Mucosa of descending colon (tissue), 3 donors: Measurements from ENCODE around the gene UBR2. TPM values are rescaled to one million over a fixed set of nuclear protein-coding genes. Genes with fewer than 3 reads are reported as not detected.
A peak's percentile ranks its signal among the peaks of the same experiment; 100 is the strongest.

Experiments used
- ATAC-seq: fragments of 200-7000 bp; cut with Tn5 transposase; one replicate; pipeline ENCODE4 v1.9.1; 2020; ENCODE audit warnings: mild to moderate bottlenecking, moderate library complexity
- DNase-seq, 3 donors: peaks; one replicate each; pipeline ENCODE4 v3.0.0-alpha.2; 2020
- H3K36me3 ChIP-seq: fragments of 200-600 bp; one replicate; pipeline ENCODE4 v1.8.0; 2021; ENCODE audit warnings: low read depth, mild to moderate bottlenecking
- H3K4me1 ChIP-seq: fragments of 200-600 bp; one replicate; pipeline ENCODE4 v1.8.0; 2021; ENCODE audit warnings: low read depth, mild to moderate bottlenecking
- H3K4me3 ChIP-seq: fragments of 200-600 bp; one replicate; pipeline ENCODE4 v1.8.0; 2021; ENCODE audit warnings: mild to moderate bottlenecking
- H3K9me3 ChIP-seq: fragments of 200-600 bp; one replicate; pipeline ENCODE4 v1.8.0; 2021; ENCODE audit warnings: mild to moderate bottlenecking
- CTCF ChIP-seq: fragments of 200-600 bp; IDR thresholded peaks from one replicate; pipeline ENCODE4 v1.8.0; 2022; ENCODE audit warnings: antibody characterized with exemption, mild to moderate bottlenecking
- intact Hi-C, 2 donors: fragments of 100-400 bp; cut with DNase I in 1 of 2; cut with micrococcal nuclease in 1 of 2; formaldehyde crosslinking; loops; one replicate each; pipeline versions ENCODE4 v1.11.0 to v1.11.1; 2022; cut with DNase I, micrococcal nuclease
- long read RNA-seq, 2 donors: library from polyadenylated mRNA; unstranded; transcript quantifications; one replicate each; pipeline ENCODE4 v2.0.0, GENCODE V29; 2019 to 2021
- total RNA-seq, 3 donors: library from RNA; stranded (reverse); fragmentation: NEBNext Ultra II Directional in 2 of 3; extraction: Animal tissue kit (Norgen Biotek cat#: 25700) in 2 of 3; gene quantifications; one replicate each; pipeline versions ENCODE4 v1.2.1 to v1.2.4, GENCODE V29; 2021 to 2023
- donor health status: DM: no; HTN: no; CAD: no; lungs with moderate emphysema.
- donor health status: DM: no; HTN: no; CAD: no.
- donor health status: DM: no; HTN: yes; CAD: no.

The UBR2 gene
- total RNA-seq: 10 to 100 TPM; 41.2 to 53.1 (median 49.6) TPM
- long read RNA-seq, donor 1, full-length matches to known transcripts: 6 of 20 reads
- long read RNA-seq, donor 1, partial matches to known transcripts: 9 of 20 reads
- long read RNA-seq, donor 1, other reads (novel, unspliced or antisense): 5 of 20 reads
- long read RNA-seq, donor 2, partial matches to known transcripts: 10 of 17 reads
- long read RNA-seq, donor 2, other reads (novel, unspliced or antisense): 7 of 17 reads

GRCh38 chr6:42563697-42564505 is at the start of gene UBR2:
TSS of gene UBR2 (plus strand) at chr6:42564029. CDS start at chr6:42564320, 291 bp downstream.
- no peaks in the 10 kb centered on the region for H3K36me3 ChIP-seq
- peak; percentile 26 for TF ChIP-seq CTCF
- H3K4me3 ChIP-seq: peak within 1 kb of the TSS; percentile 58
- intact Hi-C loops: no loop called here
- DNase-seq (peak; percentile 91 to 98 (median 96)), ATAC-seq (peak; percentile 95)
- no peaks in the 10 kb centered on the region for H3K9me3 ChIP-seq
- peaks cover 23% of the 10 kb centered on the region for H3K4me1 ChIP-seq

GRCh38 chr6:42514745-42515144 is 49.1 kb upstream of the UBR2 start:
- intact Hi-C loops: no loop called here
- no peak for ATAC-seq
- no peak for DNase-seq
- Histone ChIP-seq H3K4me3 (no peak overlapping the region), H3K9me3 (no peaks in the 10 kb centered on the region), H3K36me3 (no peaks in the 10 kb centered on the region), H3K4me1 (no peaks in the 10 kb centered on the region)
- TF ChIP-seq CTCF: no peak

GRCh38 chr6:42519779-42520178 is 44.0 kb upstream of the UBR2 start:
- no peak for TF ChIP-seq CTCF
- intact Hi-C loops: no loop called here
- DNase-seq: no peak
- Histone ChIP-seq H3K4me3 (no peak overlapping the region), H3K9me3 (no peaks in the 10 kb centered on the region), H3K36me3 (no peaks in the 10 kb centered on the region), H3K4me1 (no peaks in the 10 kb centered on the region)
- no peak for ATAC-seq

- no peak for TF ChIP-seq CTCF
- no peaks in the 10 kb centered on the region for H3K4me1 ChIP-seq
- DNase-seq (no peak), ATAC-seq (no peak)
- no peaks in the 10 kb centered on the region for H3K36me3 ChIP-seq
- H3K4me3 ChIP-seq: no peak overlapping the region
- no peaks in the 10 kb centered on the region for H3K9me3 ChIP-seq
- intact Hi-C loops: no loop called here
Measured at GRCh38 chr6:42520786-42521607, 42.8 kb upstream of the UBR2 start.

GRCh38 chr6:42522036-42522435 is 41.8 kb upstream of the UBR2 start:
- no peak for DNase-seq
- H3K4me1 ChIP-seq: no peaks in the 10 kb centered on the region
- intact Hi-C loops: no loop called here
- no peaks in the 10 kb centered on the region for H3K9me3 ChIP-seq
- H3K36me3 ChIP-seq: no peaks in the 10 kb centered on the region
- no peak for TF ChIP-seq CTCF
- no peak for ATAC-seq
- H3K4me3 ChIP-seq: no peak overlapping the region
